ENCODE data around the gene MARCHF4.
"Not testable (repeated sequence)": the region's sequence is repeated elsewhere in the genome, so short reads cannot be mapped to it uniquely, and the experiment has no call there.

The MARCHF4 gene

GRCh38 chr2:216391401-216391800, 19.1 kb upstream of the MARCHF4 start:
- DNase-seq: no peak

GRCh38 chr2:216389570-216389969, 17.3 kb upstream of the MARCHF4 start:
- DNase-seq: no peak

GRCh38 chr2:216388046-216388884, 16.0 kb upstream of the MARCHF4 start:
- DNase-seq: no peak

- no peak for DNase-seq
These were observed 15.0 kb upstream of the MARCHF4 start for GRCh38 chr2:216387262-216387661.

GRCh38 chr2:216385478-216385877, 13.2 kb upstream of the MARCHF4 start:
- no peak for DNase-seq

GRCh38 chr2:216384409-216384808, 12.1 kb upstream of the MARCHF4 start:
- DNase-seq: not testable (repeated sequence)

- no peak for DNase-seq
These were observed 7.7 kb upstream of the MARCHF4 start for GRCh38 chr2:216379977-216380376.

- no peak for DNase-seq
These were observed 3.0 kb upstream of the MARCHF4 start for GRCh38 chr2:216375286-216375685.

GRCh38 chr2:216373896-216374295, 1.6 kb upstream of the MARCHF4 start:
- DNase-seq: no peak

- DNase-seq: no peak
These were observed 543 bp upstream of the MARCHF4 start for GRCh38 chr2:216372761-216373291.

GRCh38 chr2:216370961-216371712, 1.1 kb downstream of the MARCHF4 start:
- DNase-seq: peak; percentile 18

GRCh38 chr2:216369821-216370220, 2.5 kb downstream of the MARCHF4 start:
- DNase-seq: no peak

- no peak for DNase-seq
These were observed 5.4 kb downstream of the MARCHF4 start for GRCh38 chr2:216366777-216367471.

GRCh38 chr2:216365518-216365917, 6.8 kb downstream of the MARCHF4 start:
- no peak for DNase-seq

- DNase-seq: no peak
These were observed 9.1 kb downstream of the MARCHF4 start for GRCh38 chr2:216363221-216363620.

- DNase-seq: no peak
These were observed 9.6 kb downstream of the MARCHF4 start for GRCh38 chr2:216362730-216363129.

- DNase-seq: no peak
These were observed 16.6 kb downstream of the MARCHF4 start for GRCh38 chr2:216355711-216356110.

GRCh38 chr2:216354306-216354705, 18.0 kb downstream of the MARCHF4 start:
- no peak for DNase-seq

- no peak for DNase-seq
These were observed 19.5 kb downstream of the MARCHF4 start for GRCh38 chr2:216352653-216353270.

- no peak for DNase-seq
These were observed 20.9 kb downstream of the MARCHF4 start for GRCh38 chr2:216351172-216351925.

GRCh38 chr2:216350214-216350791, 22.0 kb downstream of the MARCHF4 start:
- DNase-seq: no peak

- DNase-seq: no peak
These were observed 22.9 kb downstream of the MARCHF4 start for GRCh38 chr2:216349366-216349765.
